Measurements from ENCODE around the gene CPED1. TPM values are rescaled to one million over a fixed set of nuclear protein-coding genes. Genes with fewer than 3 reads are reported as not detected.
A peak's percentile ranks its signal among the peaks of the same experiment; 100 is the strongest.

CPED1 gene
- total RNA-seq, 1 donor from 2014 or later, result 38.6 TPM

GRCh38 chr7:120951309-120951699 is 37.2 kb upstream of the CPED1 start:
- Histone ChIP-seq H3K4me3 (peak overlapping the region; percentile 79), H3K9me3 (no peaks in the 10 kb centered on the region), H3K27ac (peak overlapping the region; percentile 95), H3K27me3 (ENCODE audit: low read depth) (no peaks in the 10 kb centered on the region), H3K36me3 (peaks cover 33% of the 10 kb centered on the region), H3K4me1 (peaks cover 23% of the 10 kb centered on the region)
- no peak for TF ChIP-seq CTCF (IDR thresholded peaks at IDR 0.05)
- no peak for DNase-seq
- intact Hi-C loops (cut with DNase I), result no loop called here
- ATAC-seq, result no peak

GRCh38 chr7:120951826-120952225 is 36.7 kb upstream of the CPED1 start:
- Histone ChIP-seq H3K4me1 (peaks cover 23% of the 10 kb centered on the region), H3K4me3 (peak overlapping the region; percentile 79), H3K36me3 (peaks cover 38% of the 10 kb centered on the region), H3K27ac (no peak overlapping the region), H3K27me3 (ENCODE audit: low read depth) (no peaks in the 10 kb centered on the region), H3K9me3 (no peaks in the 10 kb centered on the region)
- no peak for DNase-seq
- intact Hi-C loops (cut with DNase I), result no loop called here
- ATAC-seq, result no peak
- TF ChIP-seq CTCF (IDR thresholded peaks at IDR 0.05), result no peak

- no peaks in the 10 kb centered on the region for H3K27me3 ChIP-seq (ENCODE audit: low read depth)
- ATAC-seq (no peak), DNase-seq (no peak)
- intact Hi-C loops (cut with DNase I), result no loop called here
- peaks cover 55% of the 10 kb centered on the region for H3K36me3 ChIP-seq
- H3K4me3 ChIP-seq, result no peak overlapping the region
- H3K27ac ChIP-seq, result no peak overlapping the region
- no peaks in the 10 kb centered on the region for H3K9me3 ChIP-seq
- peaks cover 18% of the 10 kb centered on the region for H3K4me1 ChIP-seq
- TF ChIP-seq CTCF (IDR thresholded peaks at IDR 0.05), result no peak
Observed at GRCh38 chr7:120955577-120956149, 32.8 kb upstream of the CPED1 start.

GRCh38 chr7:120959929-120960484 is 28.5 kb upstream of the CPED1 start:
- DNase-seq (no peak), ATAC-seq (no peak)
- no peak overlapping the region for H3K4me3 ChIP-seq
- no peaks in the 10 kb centered on the region for H3K4me1 ChIP-seq
- H3K36me3 ChIP-seq, result peaks cover 46% of the 10 kb centered on the region
- no peaks in the 10 kb centered on the region for H3K9me3 ChIP-seq
- intact Hi-C loops (cut with DNase I), result no loop called here
- TF ChIP-seq CTCF (IDR thresholded peaks at IDR 0.05), result no peak
- H3K27me3 ChIP-seq (ENCODE audit: low read depth), result no peaks in the 10 kb centered on the region
- no peak overlapping the region for H3K27ac ChIP-seq

- no peak for TF ChIP-seq CTCF (IDR thresholded peaks at IDR 0.05)
- intact Hi-C loops (cut with DNase I), result no loop called here
- H3K4me3 ChIP-seq, result no peak overlapping the region
- H3K27ac ChIP-seq, result no peak overlapping the region
- H3K36me3 ChIP-seq, result peaks cover 45% of the 10 kb centered on the region
- ATAC-seq, result no peak
- H3K4me1 ChIP-seq, result no peaks in the 10 kb centered on the region
- DNase-seq, result no peak
- no peaks in the 10 kb centered on the region for H3K27me3 ChIP-seq (ENCODE audit: low read depth)
- no peaks in the 10 kb centered on the region for H3K9me3 ChIP-seq
Observed at GRCh38 chr7:120960714-120961113, 27.8 kb upstream of the CPED1 start.
